GM18519 (cell line): ENCODE results near the gene FABP7.
"Not testable (repeated sequence)": the region's sequence is repeated elsewhere in the genome, so short reads cannot be mapped to it uniquely, and the experiment has no call there.

Experiments
- ATAC-seq: cut with Tn5 transposase; IDR thresholded peaks from one replicate; pipeline ENCODE4 v1.9.1; 2021; ENCODE audit warnings: mild to moderate bottlenecking, moderate library complexity; ENCODE audit not compliant: unreplicated experiment, low FRiP score

FABP7 gene

GRCh38 chr6:122779667-122780066, at the start of gene FABP7:
Gene FABP7, plus strand, starts transcription at chr6:122779716. Its CDS starts 79 bp downstream, at chr6:122779795.
- ATAC-seq = no peak

- no peak for ATAC-seq
Measured at GRCh38 chr6:122730334-122730733, 49.2 kb upstream of the FABP7 start.

GRCh38 chr6:122730775-122731386, 48.6 kb upstream of the FABP7 start:
- peak; percentile 49 for ATAC-seq

GRCh38 chr6:122733259-122733658, 46.3 kb upstream of the FABP7 start:
- no peak for ATAC-seq

- no peak for ATAC-seq
Measured at GRCh38 chr6:122734529-122735395, 44.8 kb upstream of the FABP7 start.

- no peak for ATAC-seq
Measured at GRCh38 chr6:122735582-122735981, 43.9 kb upstream of the FABP7 start.

GRCh38 chr6:122736163-122736562, 43.4 kb upstream of the FABP7 start:
- no peak for ATAC-seq

- no peak for ATAC-seq
Measured at GRCh38 chr6:122736616-122737015, 42.9 kb upstream of the FABP7 start.

GRCh38 chr6:122740091-122740490, 39.4 kb upstream of the FABP7 start:
- no peak for ATAC-seq

GRCh38 chr6:122740936-122741335, 38.6 kb upstream of the FABP7 start:
- no peak for ATAC-seq

GRCh38 chr6:122744247-122744646, 35.3 kb upstream of the FABP7 start:
- ATAC-seq = not testable (repeated sequence)

- not testable (repeated sequence) for ATAC-seq
Measured at GRCh38 chr6:122744856-122745255, 34.7 kb upstream of the FABP7 start.

GRCh38 chr6:122746688-122747087, 32.8 kb upstream of the FABP7 start:
- no peak for ATAC-seq

- ATAC-seq = no peak
Measured at GRCh38 chr6:122747573-122747972, 31.9 kb upstream of the FABP7 start.

GRCh38 chr6:122748945-122749344, 30.6 kb upstream of the FABP7 start:
- not testable (repeated sequence) for ATAC-seq

- ATAC-seq = no peak
Measured at GRCh38 chr6:122749451-122750050, 30.0 kb upstream of the FABP7 start.

- peak; percentile 90 for ATAC-seq
Measured at GRCh38 chr6:122751326-122751725, 28.2 kb upstream of the FABP7 start.

GRCh38 chr6:122752459-122752858, 27.1 kb upstream of the FABP7 start:
- ATAC-seq = peak; percentile 22

GRCh38 chr6:122753000-122753687, 26.4 kb upstream of the FABP7 start:
- no peak for ATAC-seq

- ATAC-seq = no peak
Measured at GRCh38 chr6:122753688-122754056, 25.8 kb upstream of the FABP7 start.

GRCh38 chr6:122754191-122754731, 25.3 kb upstream of the FABP7 start:
- ATAC-seq = no peak
